ENCODE measurements around the gene DCX. TPM values are rescaled to one million over a fixed set of nuclear protein-coding genes. Genes with fewer than 3 reads are reported as not detected.

DCX gene
- total RNA-seq, 2 donors from 2014 or later, result 0.66 to 1.1 TPM

DNA sequence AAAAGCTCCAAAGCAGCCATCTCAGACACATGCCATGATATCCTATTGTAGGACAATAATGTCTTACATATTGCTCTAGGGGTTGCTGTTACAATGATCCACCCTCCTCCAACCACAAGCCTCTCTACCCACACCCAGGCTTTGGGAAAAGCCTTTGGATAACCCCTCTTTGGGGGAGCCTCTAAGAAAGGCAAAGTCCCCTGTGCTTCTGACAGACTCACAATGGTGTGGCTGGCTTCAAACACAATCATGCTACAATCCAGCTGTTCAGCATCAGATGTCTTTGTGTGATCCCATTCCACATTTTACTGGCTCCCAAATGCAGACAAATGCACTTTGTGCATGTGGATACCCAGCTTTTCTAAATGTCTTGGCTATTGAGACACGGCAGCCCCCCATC, 75.9 kb downstream of the DCX start:
- TF ChIP-seq, protein P1, sequence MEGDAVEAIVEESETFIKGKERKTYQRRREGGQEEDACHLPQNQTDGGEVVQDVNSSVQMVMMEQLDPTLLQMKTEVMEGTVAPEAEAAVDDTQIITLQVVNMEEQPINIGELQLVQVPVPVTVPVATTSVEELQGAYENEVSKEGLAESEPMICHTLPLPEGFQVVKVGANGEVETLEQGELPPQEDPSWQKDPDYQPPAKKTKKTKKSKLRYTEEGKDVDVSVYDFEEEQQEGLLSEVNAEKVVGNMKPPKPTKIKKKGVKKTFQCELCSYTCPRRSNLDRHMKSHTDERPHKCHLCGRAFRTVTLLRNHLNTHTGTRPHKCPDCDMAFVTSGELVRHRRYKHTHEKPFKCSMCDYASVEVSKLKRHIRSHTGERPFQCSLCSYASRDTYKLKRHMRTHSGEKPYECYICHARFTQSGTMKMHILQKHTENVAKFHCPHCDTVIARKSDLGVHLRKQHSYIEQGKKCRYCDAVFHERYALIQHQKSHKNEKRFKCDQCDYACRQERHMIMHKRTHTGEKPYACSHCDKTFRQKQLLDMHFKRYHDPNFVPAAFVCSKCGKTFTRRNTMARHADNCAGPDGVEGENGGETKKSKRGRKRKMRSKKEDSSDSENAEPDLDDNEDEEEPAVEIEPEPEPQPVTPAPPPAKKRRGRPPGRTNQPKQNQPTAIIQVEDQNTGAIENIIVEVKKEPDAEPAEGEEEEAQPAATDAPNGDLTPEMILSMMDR (conservative IDR thresholded peaks at IDR 0.05), result no peak
- H3K4me1 Mint-ChIP-seq, result no peaks in the 10 kb centered on the region
- no peak overlapping the region for H3K4me3 Mint-ChIP-seq
- Histone ChIP-seq H3K9ac (ENCODE audit: extremely low read depth, low read length, poor library complexity, severe bottlenecking) (no peak overlapping the region), H3K27me3 (ENCODE audit: control insufficient read depth, insufficient read depth, low read length, poor library complexity, severe bottlenecking) (no peaks in the 10 kb centered on the region), H3K4me3 (ENCODE audit: low read length) (no peak overlapping the region), H3K9me3 (ENCODE audit: control insufficient read depth, low read length) (no peaks in the 10 kb centered on the region), H3K36me3 (ENCODE audit: control insufficient read depth, insufficient read depth, low read length) (no peaks in the 10 kb centered on the region), H3K27ac (ENCODE audit: low read depth, low read length) (no peak overlapping the region), H3K4me1 (ENCODE audit: control insufficient read depth, insufficient read depth, low read length) (no peaks in the 10 kb centered on the region)
- no peak for DNase-seq
- H3K27me3 Mint-ChIP-seq (ENCODE audit: insufficient read depth), result no peaks in the 10 kb centered on the region
- H3K36me3 Mint-ChIP-seq (ENCODE audit: low read depth), result no peaks in the 10 kb centered on the region
- 88% methylated on average over 1 of the region's 1 CpG; no CpG with 5 or more reads in 1 of the 2 experiments for WGBS, 2 experiments (ENCODE audit: insufficient coverage in 1 of 2, insufficient read length in 1 of 2)
- H3K9me3 Mint-ChIP-seq, result no peaks in the 10 kb centered on the region
- H3K27ac Mint-ChIP-seq, result no peak overlapping the region

DNA sequence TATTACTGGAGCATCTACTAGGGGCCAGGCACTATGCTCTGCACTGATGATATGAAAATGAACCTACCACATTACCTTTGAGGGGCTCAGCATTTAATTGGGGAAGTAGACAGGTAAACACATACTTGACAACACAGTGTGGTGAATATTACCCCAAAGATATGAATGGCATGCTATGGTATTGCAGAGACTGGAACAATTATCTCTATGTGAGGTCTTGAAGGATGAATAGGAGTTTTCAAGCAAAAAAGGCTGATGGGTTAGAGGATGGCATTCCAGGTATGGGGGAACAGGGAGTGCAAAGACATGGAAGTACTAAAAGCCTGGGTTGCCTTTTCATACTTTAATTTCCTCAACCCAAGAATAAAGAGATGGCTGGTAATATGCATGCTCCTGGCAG, 82.6 kb downstream of the DCX start:
- H3K4me1 Mint-ChIP-seq, result peaks cover 7% of the 10 kb centered on the region
- no peaks in the 10 kb centered on the region for H3K4me1 ChIP-seq (ENCODE audit: control insufficient read depth, insufficient read depth, low read length)
- H3K27ac Mint-ChIP-seq, result no peak overlapping the region
- no peak overlapping the region for H3K4me3 Mint-ChIP-seq
- TF ChIP-seq, protein P1 (conservative IDR thresholded peaks at IDR 0.05), result no peak
- H3K36me3 ChIP-seq (ENCODE audit: control insufficient read depth, insufficient read depth, low read length), result no peaks in the 10 kb centered on the region
- no peaks in the 10 kb centered on the region for H3K27me3 ChIP-seq (ENCODE audit: control insufficient read depth, insufficient read depth, low read length, poor library complexity, severe bottlenecking)
- H3K9me3 ChIP-seq (ENCODE audit: control insufficient read depth, low read length), result no peaks in the 10 kb centered on the region
- H3K36me3 Mint-ChIP-seq (ENCODE audit: low read depth), result no peaks in the 10 kb centered on the region
- DNase-seq, result no peak
- H3K27me3 Mint-ChIP-seq (ENCODE audit: insufficient read depth), result no peaks in the 10 kb centered on the region
- H3K9me3 Mint-ChIP-seq, result peaks cover 3% of the 10 kb centered on the region
- H3K4me3 ChIP-seq (ENCODE audit: low read length), result no peak overlapping the region
- no peak overlapping the region for H3K27ac ChIP-seq (ENCODE audit: low read depth, low read length)
- H3K9ac ChIP-seq (ENCODE audit: extremely low read depth, low read length, poor library complexity, severe bottlenecking), result no peak overlapping the region

DNA sequence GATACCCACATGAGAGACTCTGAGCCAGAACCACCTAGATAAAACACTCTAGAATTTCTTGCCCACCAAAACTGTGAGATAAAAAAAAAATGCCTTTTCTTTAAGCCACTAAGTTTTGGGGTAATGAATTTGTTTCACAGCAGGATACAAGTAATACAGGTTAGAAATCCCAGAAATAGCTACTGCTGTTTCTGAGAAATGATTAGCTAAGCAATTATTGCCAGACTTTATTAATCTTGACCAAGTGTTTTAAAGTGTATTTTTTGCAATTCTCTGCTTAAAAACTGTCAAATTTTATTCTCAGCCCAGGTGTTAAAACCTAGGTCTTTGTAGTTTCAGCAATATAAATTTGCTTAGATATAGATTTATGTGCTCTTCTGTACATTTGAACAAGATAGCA, 83.1 kb downstream of the DCX start:
- H3K27ac ChIP-seq (ENCODE audit: low read depth, low read length), result no peak overlapping the region
- no peak overlapping the region for H3K27ac Mint-ChIP-seq
- H3K4me3 ChIP-seq (ENCODE audit: low read length), result no peak overlapping the region
- H3K4me1 Mint-ChIP-seq, result peaks cover 7% of the 10 kb centered on the region
- H3K4me1 ChIP-seq (ENCODE audit: control insufficient read depth, insufficient read depth, low read length), result no peaks in the 10 kb centered on the region
- no peaks in the 10 kb centered on the region for H3K36me3 ChIP-seq (ENCODE audit: control insufficient read depth, insufficient read depth, low read length)
- TF ChIP-seq, protein P1 (conservative IDR thresholded peaks at IDR 0.05), result no peak
- H3K9me3 Mint-ChIP-seq, result peaks cover 3% of the 10 kb centered on the region
- H3K9ac ChIP-seq (ENCODE audit: extremely low read depth, low read length, poor library complexity, severe bottlenecking), result no peak overlapping the region
- no peaks in the 10 kb centered on the region for H3K27me3 Mint-ChIP-seq (ENCODE audit: insufficient read depth)
- no peaks in the 10 kb centered on the region for H3K27me3 ChIP-seq (ENCODE audit: control insufficient read depth, insufficient read depth, low read length, poor library complexity, severe bottlenecking)
- no peaks in the 10 kb centered on the region for H3K36me3 Mint-ChIP-seq (ENCODE audit: low read depth)
- no peak overlapping the region for H3K4me3 Mint-ChIP-seq
- no peak for DNase-seq
- H3K9me3 ChIP-seq (ENCODE audit: control insufficient read depth, low read length), result no peaks in the 10 kb centered on the region

Data from endodermal cell (in vitro differentiated cells).